HG03432 (cell line): ENCODE measurements around the gene MMP1.
A peak's percentile ranks its signal among the peaks of the same experiment; 100 is the strongest.

Experiments used
- ATAC-seq: cut with Tn5 transposase; IDR thresholded peaks from one replicate; pipeline ENCODE4 v1.9.1; 2021; ENCODE audit warnings: mild to moderate bottlenecking, moderate library complexity; ENCODE audit not compliant: unreplicated experiment

Gene MMP1

DNA sequence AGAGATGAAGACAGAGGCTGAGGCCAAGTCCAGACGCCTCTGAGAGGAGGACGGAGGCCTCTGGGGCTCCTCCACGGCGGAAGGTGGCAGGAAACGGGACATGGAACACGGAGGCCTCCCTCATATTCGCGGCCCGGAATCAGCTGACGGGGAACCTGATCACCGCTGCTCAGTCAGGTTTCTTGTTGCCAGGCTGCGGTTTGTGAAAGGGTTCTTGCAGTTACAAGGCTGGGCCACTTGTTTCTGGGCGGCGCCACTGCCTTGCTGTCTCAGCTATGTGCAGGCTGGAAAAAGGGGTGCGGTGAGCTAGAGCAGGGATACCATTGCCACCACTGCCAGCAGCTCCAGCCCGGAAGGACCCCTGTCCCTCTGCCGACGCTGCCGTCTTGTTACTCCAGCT lies 10.0 kb upstream of the MMP1 start:
- peak; percentile 59 for ATAC-seq

DNA sequence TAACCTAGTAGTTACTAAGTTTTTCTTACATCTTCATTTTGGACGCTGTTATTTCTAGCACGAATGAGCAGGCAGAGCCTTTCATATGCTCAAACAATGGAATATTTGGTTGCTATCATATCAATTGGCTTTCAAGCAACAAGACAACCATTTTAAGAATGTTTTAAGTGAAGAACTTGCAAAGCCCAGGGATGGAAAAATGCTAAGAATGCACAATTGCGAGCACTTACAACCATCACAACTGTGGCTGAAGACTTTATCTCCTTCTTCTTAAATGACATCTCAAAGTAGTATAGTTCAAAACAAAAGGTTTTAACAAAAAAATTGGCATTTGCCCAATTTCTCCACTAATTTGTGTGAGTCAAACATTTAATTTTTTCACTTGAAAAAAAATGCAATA lies 8.3 kb upstream of the MMP1 start:
- ATAC-seq: no peak

DNA sequence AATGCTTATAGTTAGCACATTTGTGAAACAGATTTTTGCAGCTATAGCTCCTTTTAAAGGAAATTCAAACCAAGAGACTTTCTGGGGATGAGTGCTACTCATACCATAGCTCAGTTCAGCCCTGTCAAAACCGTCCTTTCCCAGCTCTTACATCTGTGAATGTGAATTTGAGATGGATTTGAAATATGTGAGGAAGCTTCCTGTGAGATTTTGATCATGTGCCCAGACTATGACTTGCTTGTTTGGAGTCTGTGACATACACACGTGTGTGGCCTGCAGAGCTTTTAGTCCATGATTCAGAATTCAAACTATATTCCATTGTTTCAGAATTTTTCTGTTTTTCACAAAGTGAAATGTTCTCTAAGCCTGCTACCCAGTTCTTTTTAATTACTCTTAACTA lies 4.4 kb upstream of the MMP1 start:
- no peak for ATAC-seq

DNA sequence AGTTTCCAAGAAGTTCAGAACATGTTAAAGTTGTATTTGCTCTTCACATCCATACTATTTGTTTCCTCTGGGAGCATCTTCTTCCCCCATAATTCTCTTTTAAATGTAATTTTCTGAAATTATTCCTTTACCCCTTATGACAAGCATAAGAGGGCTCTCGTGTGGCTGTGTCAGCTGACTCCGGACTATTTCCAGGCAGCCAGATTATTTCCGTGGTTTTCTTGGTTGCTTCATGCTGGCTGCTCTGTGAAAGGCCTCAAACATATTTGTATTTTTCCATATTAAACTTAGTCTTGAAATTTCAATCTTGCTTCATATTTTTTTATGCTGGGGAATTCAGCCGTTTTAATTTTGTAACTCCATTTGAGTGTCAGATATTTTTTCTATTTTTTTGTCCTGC lies 2.8 kb upstream of the MMP1 start:
- no peak for ATAC-seq

DNA sequence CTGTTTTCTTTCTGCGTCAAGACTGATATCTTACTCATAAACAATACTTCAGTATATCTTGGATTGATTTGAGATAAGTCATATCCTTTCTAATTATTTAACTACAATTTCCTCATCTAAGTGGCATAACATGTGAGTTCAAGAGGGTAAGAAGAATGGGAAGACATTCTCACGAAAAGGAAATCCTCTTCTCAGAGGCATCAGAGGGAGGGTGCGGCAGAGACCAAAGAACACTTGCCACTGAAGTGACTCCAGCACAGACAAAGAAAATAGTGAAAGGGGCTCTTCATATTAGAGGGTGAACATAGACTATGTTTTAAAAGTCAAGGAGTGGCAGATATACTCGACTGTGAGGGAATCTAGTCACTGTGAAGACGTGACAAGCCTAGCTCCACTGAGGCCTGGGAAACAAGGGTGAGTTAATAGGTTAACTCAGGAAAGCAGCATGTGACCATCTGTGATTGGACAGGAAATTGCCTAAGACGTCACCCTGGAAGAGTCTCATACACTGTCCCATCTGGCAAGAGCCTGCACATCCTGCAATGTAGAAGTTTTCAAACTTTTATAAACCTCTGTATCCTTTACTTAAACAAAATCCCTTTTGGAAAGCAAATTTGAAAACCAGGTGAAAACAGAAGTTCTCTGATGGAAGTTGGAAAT lies 1.9 kb upstream of the MMP1 start:
- ATAC-seq: no peak

DNA sequence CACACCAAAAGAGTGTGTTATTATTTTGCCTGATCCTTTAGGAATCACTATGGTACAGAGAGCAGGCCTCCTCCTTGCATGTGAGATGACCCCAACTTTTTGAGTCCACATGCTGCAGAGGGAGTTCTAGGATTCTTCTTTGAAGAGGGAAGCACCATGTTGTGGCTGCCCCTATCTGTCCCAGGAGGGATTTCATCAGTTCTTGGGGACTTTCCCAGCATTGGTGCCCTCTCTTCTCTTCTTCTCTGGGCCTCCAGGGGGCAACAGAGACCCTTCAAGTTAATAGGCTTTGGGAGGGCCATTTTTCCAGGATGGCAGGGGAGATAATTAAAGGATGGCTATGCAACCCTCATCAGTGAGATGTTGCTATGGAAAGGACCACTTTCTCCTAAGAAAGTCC lies 3.6 kb downstream of the MMP1 start:
- ATAC-seq: peak; percentile 98

DNA sequence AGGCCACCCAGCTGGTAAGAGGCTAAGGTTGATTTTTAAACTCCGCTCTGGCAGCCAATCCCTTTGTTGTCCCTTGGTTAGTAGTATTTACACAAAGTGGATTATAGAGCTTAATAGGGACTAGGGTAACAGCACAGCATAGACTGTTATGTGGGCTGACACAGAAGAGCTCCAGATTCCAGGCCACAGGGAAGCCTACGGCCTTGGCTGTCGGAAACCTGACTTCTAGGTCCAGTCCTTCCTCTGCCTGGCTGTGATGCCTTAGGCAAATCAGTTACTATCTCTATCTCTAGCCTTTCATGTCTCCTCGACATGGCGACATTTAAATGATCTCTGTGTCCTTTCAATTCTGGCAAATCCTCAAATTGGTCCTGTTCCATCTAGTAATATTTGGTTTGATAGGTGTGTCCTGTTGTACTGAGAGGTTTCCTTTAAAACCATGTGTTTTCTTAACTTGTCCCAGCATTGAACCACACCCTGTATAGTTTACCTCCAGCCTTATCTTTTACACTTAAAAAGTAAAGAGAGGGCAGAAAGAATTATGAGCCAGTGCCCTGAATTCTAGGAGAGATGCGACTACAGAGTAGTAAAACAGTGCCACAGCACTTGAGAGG lies 4.2 kb downstream of the MMP1 start:
- ATAC-seq: no peak

DNA sequence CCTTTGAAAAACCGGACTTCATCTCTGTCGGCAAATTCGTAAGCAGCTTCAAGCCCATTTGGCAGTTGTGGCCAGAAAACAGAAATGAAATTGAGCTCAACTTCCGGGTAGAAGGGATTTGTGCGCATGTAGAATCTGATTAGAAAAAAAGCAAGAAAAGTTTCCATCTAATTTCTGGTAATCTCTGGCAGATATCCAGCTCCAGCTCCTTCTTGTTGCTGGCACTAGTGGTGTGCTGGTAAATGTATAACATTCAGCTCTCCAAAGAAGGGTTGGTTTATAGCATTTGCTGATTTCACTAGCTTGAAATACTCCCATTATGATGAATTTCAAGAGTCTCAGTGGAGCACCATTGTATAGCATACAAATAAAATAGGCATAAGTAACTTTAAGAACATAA lies 5.4 kb downstream of the MMP1 start:
- no peak for ATAC-seq

DNA sequence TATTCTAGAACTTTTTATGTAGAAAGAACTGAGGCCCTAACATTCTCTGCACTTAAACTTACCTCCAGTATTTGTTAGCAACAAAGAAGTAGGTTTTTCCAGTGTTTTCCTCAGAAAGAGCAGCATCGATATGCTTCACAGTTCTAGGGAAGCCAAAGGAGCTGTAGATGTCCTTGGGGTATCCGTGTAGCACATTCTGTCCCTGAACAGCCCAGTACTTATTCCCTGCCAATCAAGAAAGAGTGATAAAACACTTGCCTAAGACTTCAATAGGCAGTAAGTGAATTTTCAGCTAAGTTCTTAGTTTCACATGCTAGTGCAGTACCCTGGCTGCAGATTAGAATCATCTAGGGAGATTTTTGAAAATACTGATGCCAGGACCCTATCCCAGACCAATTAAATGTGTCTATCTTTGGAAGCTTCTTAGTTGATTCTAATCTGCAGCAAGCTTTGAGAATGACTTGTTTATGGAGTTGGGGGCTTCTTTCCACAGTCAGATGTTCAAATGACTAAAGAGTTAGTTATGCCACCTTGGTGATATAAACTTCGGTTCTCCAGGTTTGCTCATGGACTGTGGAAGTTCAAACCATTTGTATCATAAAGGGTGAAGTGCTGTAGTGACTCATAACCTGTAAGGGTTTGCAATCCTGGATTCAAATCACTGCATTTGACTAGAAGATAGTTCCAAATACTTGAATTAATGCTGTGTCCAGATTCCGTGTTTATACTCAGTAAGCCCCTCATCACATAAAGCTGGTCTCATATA lies 6.5 kb downstream of the MMP1 start:
- ATAC-seq: no peak

DNA sequence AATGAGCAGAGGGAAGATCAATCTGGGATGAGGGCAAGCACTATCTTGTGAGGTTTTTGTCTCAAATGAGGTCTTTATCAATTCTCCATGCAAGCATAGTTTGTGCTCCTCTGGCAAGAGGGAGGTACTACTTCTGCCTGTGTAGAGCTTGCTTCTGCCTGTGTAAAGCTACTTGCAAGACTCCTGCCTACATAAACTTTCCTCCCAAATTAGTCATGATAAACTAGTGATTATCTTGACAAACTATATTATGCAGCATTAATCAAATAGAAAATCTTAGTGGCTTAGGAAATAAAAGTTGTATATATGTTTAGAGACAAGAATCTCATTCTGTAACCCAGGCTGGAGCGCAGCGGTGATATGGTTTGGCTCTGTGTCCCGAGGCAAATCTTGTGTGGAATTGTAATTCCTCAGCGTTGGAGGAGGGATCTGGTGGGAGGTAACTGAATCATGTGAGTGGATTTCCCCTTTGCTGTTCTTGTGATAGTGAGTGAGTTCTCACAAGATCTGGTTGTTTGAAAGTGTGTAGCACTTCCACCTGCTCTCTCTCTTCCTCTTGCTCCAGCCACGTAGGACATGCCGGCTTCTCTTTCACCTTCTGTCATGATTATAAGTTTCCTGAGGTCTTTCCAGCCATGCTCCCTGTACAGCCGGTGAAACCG lies 9.5 kb downstream of the MMP1 start:
- no peak for ATAC-seq

DNA sequence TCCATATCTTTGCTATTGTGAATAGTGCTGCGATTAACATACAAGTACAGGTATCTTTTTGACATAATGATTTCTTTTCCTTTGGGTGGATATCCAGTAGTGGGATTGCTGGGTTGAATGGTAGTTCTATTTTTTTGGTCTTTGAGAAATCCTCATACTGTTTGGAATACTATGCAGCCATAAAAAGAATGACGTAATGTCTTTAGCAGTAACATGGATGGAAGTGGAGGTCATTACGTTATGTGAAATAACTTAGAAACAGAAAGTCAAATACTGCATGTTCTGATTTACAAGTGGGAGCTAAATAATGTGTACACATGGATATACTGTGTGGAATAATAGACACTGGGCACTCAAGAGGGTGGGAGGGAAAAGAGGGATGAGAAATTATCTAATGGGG lies 13.6 kb downstream of the MMP1 start:
- ATAC-seq: no peak

DNA sequence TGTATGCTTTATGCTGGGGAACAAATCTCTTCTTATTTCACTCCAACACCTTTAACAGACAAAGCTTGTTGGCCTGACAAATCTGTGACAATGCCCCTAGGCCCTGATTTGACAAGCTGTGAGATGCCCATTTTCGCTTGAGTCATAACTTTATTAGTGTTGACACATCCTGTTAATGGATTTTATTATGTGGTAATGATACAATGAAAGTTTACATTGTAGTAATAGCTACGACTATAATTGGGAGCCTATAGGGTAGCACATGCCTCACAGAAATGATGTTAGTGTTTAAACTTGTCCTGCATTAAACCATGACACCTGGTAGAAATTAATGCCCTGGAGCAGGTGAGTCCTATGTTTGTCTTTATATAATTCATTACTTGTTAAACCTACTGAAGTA lies 14.2 kb downstream of the MMP1 start:
- no peak for ATAC-seq

DNA sequence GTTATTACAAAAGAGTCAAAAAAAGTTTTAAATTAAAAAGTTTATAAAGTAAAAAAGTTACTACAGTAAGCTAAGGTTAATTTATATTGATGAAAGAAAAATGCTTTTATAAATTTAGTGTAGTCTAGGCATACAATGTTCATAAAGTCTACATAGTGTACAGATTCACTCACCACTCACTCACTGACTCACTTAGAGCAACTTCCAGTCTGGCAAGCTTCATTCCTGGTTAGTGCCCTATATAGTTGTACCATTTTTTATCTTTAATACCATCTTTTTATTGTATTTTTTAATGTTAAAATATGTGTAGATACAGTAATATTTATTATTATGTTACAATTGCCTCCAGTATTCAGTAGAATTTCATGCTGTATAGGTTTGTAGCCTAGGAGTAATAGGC lies 14.9 kb downstream of the MMP1 start:
- no peak for ATAC-seq

DNA sequence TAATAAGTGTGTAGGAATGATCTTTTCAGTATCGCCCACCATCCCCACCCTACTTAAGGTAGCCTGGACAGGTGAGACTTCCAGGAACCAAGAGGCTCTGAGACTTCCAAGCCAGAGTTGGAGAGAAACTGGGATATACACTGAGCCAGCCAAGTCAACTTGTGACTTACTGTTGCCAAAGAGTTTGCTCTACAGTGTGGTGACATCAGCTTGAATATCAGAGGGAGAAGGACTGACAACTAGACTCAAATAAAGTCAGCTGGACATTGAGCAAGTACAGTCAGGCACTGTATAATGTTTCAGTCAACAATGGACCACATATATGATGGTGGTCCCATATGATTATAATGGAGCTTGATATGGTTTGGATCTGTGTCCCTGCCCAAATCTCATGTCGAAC lies 16.3 kb downstream of the MMP1 start:
- no peak for ATAC-seq

DNA sequence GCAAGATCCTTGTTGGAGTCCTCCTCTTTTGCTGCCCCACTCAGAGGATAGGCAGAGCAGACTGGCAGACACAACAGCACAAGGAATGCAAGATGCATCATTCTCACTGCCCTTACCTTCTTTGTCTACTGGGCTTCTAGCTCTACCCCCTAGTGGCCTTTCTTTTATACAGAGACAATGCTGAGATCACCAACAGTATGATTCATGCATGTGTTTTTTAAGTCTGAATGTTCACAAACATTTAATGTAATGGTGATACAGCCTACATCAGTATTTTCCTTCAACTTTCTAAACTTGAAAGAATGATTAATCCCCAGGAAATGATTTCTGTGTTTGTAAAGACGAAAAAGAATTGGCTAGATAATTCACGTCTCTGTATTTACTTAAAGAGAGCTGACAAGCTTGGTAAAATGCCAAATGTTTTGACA lies 17.5 kb downstream of the MMP1 start, which contains the start of gene MMP10:
MMP10 (minus strand) TSS at position 138 of the 428 bp plus-strand sequence; CDS start at position 101, 37 bp downstream.
- no peak for ATAC-seq

DNA sequence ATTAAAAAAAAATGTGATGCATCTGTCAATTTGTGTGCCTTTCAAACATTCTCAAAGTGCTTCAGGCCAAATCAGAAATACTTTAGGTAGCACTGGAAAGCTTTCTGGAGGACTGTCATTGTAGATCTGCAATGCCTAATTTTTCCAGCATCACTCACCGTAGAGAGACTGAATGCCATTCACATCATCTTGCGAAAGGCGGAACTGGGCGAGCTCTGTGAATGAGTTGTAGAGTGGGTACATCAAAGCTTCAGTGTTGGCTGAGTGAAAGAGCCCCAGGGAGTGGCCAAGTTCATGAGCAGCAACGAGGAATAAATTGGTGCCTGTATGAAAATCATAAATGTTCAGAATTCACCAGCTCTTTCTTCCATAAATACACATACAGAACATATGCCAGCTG lies 21.5 kb downstream of the MMP1 start:
- no peak for ATAC-seq

DNA sequence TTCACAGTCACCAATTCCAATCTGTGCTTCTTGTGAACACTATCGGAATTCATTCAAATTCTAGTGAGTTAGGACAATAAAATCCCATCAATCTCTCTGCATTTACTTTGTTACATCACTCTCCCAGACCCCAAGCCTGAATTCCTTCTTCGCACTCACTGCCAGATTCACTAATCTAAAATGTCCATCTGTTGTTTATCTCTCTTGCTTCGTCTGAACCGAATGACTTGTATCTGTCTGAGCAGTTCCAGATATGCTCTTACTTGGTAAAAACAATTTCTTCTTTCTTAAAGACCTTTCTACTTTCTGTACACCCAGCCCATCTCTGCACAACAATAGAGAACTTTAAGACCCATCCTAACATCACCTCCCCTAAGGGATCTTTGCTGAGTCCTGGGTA lies 24.6 kb downstream of the MMP1 start:
- no peak for ATAC-seq

DNA sequence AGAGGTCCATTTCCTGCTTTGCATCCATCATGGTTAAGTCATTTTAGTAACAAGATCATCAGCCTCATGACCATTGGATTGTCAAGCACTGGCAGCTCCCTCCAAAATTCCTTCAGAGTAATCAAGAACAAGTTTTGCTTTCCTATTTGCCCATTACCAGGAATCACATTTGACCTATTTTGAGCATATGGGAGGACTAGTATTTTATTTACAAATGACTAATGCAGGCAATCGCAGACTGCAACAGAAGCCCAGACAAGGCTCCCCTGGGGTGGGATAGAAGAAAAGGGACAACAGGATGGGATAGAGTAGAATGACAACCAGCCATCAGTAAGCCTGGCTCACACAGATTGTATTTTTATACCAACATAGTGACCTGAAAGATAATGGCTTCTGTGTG lies 26.6 kb downstream of the MMP1 start:
- ATAC-seq: no peak

DNA sequence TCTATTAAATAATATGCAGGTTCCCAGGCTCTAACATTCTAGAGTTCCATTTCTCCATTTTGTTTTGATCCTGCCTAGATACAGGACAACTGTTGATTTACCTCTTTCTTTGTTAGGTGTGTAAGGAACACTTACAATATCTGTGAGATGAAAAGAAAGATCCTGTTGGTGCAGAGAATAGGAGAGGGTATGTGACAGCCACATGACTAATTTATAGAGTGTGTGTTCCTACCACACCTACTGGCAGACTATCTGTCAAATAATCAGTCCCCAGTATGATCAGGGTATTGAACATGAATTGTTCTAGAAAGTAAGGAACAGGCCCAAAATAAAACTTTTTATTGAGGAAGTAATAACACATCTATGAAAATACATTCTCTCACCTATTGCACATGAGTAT lies 27.8 kb downstream of the MMP1 start:
- no peak for ATAC-seq

DNA sequence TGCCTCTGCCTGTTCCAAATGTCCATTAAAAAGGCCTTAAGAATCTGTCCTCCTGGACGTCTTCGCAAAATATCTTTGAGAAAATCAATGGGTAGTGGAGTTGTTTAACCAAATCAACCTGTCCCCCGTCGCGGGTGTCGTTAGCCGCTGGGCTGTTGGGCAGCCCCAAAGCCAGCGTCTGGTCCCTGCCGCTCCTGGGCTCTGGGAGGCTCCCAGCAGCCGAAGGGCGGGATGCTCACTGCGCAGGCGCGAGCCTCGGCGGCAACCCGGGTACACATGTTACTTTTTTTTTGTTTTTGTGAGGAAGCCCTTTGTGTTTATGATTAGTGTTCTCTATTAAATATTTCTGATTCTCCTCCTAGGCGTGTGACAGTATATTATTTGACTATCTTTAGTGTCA lies 30.2 kb downstream of the MMP1 start:
- no peak for ATAC-seq

DNA sequence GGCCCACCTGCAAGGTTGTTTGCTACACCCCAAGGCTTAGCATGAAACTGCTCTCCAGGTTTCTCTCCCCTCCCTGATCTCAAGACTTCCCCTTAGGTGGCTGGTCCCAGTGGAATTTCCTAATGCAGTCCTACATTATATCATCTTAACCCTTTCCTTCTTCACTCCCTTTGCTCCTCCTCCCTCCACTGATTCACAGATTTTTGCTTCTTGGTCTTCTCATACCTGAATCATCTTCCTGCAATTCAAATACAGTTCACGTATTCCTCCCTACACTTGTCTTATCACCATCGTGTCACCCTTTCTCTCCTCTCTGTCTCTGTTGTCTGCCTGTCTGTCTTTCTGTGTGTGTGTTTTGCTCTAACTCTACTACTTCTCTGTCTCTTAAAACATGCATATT lies 34.5 kb downstream of the MMP1 start:
- ATAC-seq: no peak

DNA sequence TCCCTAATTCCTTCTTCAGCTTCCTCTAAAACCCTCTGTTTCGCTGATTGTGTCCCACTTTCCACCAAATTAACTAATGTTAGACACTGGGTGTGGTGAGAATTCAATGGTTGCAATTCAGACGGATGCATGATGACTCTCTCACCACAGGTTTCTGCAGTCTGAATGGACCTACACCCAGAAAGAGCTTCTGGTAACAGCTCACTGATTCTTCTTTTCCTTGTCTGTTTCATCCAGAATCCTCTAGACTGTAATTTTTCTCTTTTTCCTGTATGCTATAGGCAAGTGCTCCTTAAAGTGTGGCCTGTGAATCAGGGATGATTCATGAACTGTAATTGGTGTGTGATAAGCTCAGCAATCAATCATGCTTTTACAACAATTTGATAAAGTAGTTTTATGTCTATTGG lies 35.6 kb downstream of the MMP1 start:
- no peak for ATAC-seq
